ACC112 (cell line): Measurements from ENCODE around the gene METAP2.
"Not testable (repeated sequence)": the region's sequence is repeated elsewhere in the genome, so short reads cannot be mapped to it uniquely, and the experiment has no call there.

ENCODE experiments used
- H2AFZ ChIP-seq: fragments of 200-600 bp; sonication (generic); one replicate; pipeline ENCODE4 v1.6.0; 2017; ENCODE audit warnings: antibody characterized with exemption, low read length; ENCODE audit not compliant: unreplicated experiment
- H3K27ac ChIP-seq: fragments of 200-600 bp; sonication (generic); 2 replicates; pipeline ENCODE4 v1.5.1; 2014; ENCODE audit warnings: low read depth, mild to moderate bottlenecking, antibody characterized with exemption, low read length, moderate library complexity
- H3K27me3 ChIP-seq: fragments of 200-600 bp; sonication (generic); 2 replicates; pipeline ENCODE4 v1.6.1; 2014; ENCODE audit warnings: mild to moderate bottlenecking, antibody characterized with exemption, low read length, moderate library complexity, mixed read lengths; ENCODE audit not compliant: insufficient read depth
- H3K36me3 ChIP-seq: fragments of 200-600 bp; sonication (generic); 2 replicates; pipeline ENCODE4 v1.6.1; 2016; ENCODE audit warnings: mild to moderate bottlenecking, antibody characterized with exemption, low read length, moderate library complexity, mixed read lengths; ENCODE audit not compliant: insufficient read depth
- H3K4me1 ChIP-seq: fragments of 200-600 bp; sonication (generic); one replicate; pipeline ENCODE4 v1.6.1; 2016; ENCODE audit warnings: low read length, mixed read lengths; ENCODE audit not compliant: insufficient read depth, unreplicated experiment, control insufficient read depth
- H3K4me3 ChIP-seq: fragments of 200-600 bp; sonication (generic); 2 replicates; pipeline ENCODE4 v1.5.1; 2014; ENCODE audit warnings: mild to moderate bottlenecking, low read depth, low read length
- H3K79me2 ChIP-seq: fragments of 200-600 bp; sonication (generic); one replicate; pipeline ENCODE4 v1.6.0; 2016; ENCODE audit warnings: low read length; ENCODE audit not compliant: control insufficient read depth, unreplicated experiment, insufficient read depth

The METAP2 gene

DNA sequence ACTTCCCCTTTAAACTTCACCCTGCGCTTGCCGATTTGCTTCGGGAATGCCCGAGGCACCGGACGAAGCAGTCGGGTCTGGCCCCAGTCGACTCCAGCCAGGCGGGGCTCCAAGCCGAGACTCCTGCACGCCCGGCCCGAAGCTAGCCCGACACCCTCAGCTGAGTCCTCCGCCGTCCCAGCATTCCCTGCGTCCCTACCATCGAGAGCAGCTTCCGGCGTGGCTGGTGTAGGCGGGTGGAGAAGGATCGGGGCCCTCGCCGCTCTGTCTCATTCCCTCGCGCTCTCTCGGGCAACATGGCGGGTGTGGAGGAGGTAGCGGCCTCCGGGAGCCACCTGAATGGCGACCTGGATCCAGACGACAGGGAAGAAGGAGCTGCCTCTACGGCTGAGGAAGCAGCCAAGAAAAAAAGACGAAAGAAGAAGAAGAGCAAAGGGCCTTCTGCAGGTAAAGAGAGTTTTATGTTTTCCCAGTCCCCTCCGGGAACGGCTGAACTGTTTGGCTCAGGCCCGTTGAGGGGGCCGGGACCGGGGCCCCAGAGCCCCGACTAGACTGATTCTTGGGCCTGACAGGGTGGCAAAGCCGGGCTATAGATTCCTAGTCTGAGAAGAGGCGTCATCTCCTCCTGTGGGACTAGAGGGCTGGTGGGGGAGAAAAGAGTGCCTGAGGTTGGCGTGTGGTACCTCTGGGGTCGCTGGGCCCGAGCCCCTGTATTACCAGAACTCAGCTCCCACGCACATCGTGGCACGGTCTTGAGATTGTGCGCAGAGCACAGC lies at the start of gene METAP2:
Gene METAP2, plus strand, starts transcription at position 269 of the 776 bp plus-strand sequence. Its CDS starts 28 bp downstream, at position 297.
- Histone ChIP-seq H3K36me3 (peaks cover 22% of the 10 kb centered on the region), H3K4me1 (peaks cover 7% of the 10 kb centered on the region), H3K4me3 (peak within 1 kb of the TSS; percentile 87), H2AFZ (peak within 1 kb of the TSS; percentile 100), H3K27ac (peak within 1 kb of the TSS; percentile 70), H3K79me2 (peaks cover 51% of the 10 kb centered on the region), H3K27me3 (no peaks in the 10 kb centered on the region)

GRCh38 chr12:95424271-95424994 lies 49.5 kb upstream of the METAP2 start:
- H3K4me3 ChIP-seq = no peak overlapping the region
- no peak overlapping the region for H3K27ac ChIP-seq
- H2AFZ ChIP-seq = no peak overlapping the region
- no peaks in the 10 kb centered on the region for H3K79me2 ChIP-seq
- H3K4me1 ChIP-seq = peaks cover 4% of the 10 kb centered on the region
- H3K36me3 ChIP-seq = no peaks in the 10 kb centered on the region
- no peaks in the 10 kb centered on the region for H3K27me3 ChIP-seq

GRCh38 chr12:95429172-95429510 lies 44.8 kb upstream of the METAP2 start:
- H3K79me2 ChIP-seq = no peaks in the 10 kb centered on the region
- H3K4me1 ChIP-seq = peaks cover 3% of the 10 kb centered on the region
- no peak overlapping the region for H3K27ac ChIP-seq
- no peak overlapping the region for H2AFZ ChIP-seq
- H3K4me3 ChIP-seq = no peak overlapping the region
- no peaks in the 10 kb centered on the region for H3K36me3 ChIP-seq
- no peaks in the 10 kb centered on the region for H3K27me3 ChIP-seq

DNA sequence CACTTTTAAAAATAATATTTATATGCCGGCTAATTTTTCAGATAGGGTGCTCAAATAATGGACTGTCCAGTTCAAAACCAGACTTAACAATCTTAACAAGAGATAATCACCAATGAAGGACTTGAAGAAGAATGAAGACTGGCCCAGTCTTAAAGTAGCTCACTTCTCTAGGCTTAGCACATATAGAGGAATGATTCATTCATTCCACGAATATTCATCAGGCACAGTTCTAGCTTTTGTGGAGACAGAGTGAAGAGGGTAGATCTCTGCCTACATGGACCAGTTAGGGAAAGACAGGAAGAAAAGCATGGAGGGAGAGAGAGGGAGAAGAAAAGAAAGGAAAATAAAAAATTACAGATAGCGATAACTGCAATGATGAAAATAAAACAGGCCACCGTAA lies 42.8 kb upstream of the METAP2 start:
- peaks cover 6% of the 10 kb centered on the region; the same call in 1 of the 2 replicates for H3K27me3 ChIP-seq
- H3K79me2 ChIP-seq = no peaks in the 10 kb centered on the region
- no peaks in the 10 kb centered on the region for H3K4me1 ChIP-seq
- H2AFZ ChIP-seq = no peak overlapping the region
- no peaks in the 10 kb centered on the region for H3K36me3 ChIP-seq
- H3K4me3 ChIP-seq = no peak overlapping the region
- no peak overlapping the region for H3K27ac ChIP-seq

DNA sequence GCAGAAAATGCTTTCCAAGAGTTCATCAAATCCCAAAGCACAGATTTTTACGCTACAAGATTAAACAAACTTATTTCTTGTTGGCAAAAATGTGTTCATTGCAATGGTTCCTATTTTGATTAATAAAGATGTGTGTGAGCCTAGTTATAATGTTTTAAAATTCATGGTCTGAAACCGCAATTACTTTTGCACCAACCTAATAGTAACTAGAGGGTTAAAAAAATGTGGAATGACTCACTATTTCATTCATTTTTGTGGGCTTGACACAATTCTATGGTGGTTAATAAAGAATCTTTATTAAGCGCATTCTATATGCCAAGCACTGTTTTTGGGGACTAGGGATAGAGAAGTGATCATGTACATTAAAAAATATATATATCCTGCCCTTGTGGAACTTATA lies 38.6 kb upstream of the METAP2 start:
- H3K27me3 ChIP-seq = peaks cover 6% of the 10 kb centered on the region; the same call in 1 of the 2 replicates
- no peak overlapping the region for H3K27ac ChIP-seq
- H2AFZ ChIP-seq = no peak overlapping the region
- no peak overlapping the region for H3K4me3 ChIP-seq
- no peaks in the 10 kb centered on the region for H3K79me2 ChIP-seq
- H3K4me1 ChIP-seq = no peaks in the 10 kb centered on the region
- no peaks in the 10 kb centered on the region for H3K36me3 ChIP-seq

- H2AFZ ChIP-seq = no peak overlapping the region
- H3K27ac ChIP-seq = no peak overlapping the region
- no peaks in the 10 kb centered on the region for H3K4me1 ChIP-seq
- no peaks in the 10 kb centered on the region for H3K36me3 ChIP-seq
- H3K79me2 ChIP-seq = no peaks in the 10 kb centered on the region
- peaks cover 11% of the 10 kb centered on the region for H3K27me3 ChIP-seq
- H3K4me3 ChIP-seq = no peak overlapping the region
These were observed 36.4 kb upstream of the METAP2 start for GRCh38 chr12:95437565-95437964.

DNA sequence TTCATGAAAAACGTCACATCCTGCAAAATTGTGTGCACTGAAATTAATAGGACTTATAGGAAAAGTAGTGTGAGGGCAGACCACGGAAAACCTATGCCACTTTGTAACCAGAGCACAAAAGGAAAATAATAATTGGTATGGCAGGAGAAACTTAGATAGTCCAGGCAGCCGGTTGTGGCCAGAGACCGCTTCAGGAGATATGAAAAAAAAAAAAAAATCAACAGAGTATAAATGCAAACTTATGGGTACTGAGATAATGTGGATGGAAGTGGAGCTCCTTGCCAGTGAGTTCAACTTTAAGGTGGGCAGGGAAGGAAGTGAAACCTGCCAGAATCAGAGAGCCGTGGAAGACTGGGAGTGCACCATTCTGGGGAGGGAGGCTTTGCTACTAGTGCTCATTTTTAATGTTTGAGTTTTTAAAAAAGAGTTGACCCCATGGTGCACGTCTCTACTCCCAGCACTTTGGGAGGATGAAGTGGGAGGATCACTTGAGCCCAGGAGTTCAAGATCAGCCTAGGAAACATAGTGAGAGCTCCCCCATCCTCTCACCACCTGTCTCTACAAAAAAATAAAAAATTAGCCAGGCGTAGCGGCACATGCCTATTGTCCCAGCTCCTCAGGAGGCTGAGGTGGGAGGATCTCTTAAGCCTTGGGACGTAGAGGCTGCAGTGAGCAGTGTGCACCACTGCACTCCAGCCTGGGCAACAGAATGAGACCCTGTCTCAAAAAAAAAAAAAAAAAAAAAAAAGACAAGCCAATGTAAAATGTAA lies 34.3 kb upstream of the METAP2 start:
- Histone ChIP-seq H2AFZ (no peak overlapping the region), H3K27ac (no peak overlapping the region), H3K36me3 (no peaks in the 10 kb centered on the region), H3K4me3 (no peak overlapping the region), H3K79me2 (no peaks in the 10 kb centered on the region), H3K4me1 (no peaks in the 10 kb centered on the region), H3K27me3 (peaks cover 9% of the 10 kb centered on the region)

DNA sequence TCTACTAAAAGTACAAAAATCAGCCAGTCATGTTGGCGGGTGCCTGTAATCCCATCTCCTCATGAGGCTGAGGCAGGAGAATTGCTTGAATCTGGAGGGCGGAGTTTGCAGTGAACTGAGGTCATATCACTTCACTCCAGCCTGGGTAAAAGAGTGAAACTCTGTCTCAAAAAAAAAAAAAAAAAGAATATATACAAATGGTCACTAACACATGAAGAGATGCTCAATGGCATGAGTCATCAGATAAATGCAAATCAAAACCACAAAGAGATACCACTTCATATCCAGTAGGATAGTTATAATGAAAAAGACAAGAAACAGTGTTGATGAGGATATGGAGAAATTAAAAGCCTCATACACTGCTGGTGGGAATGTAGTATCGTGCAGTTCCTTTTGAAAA lies 33.6 kb upstream of the METAP2 start:
- H3K4me1 ChIP-seq = no peaks in the 10 kb centered on the region
- no peak overlapping the region for H3K27ac ChIP-seq
- H3K4me3 ChIP-seq = no peak overlapping the region
- peaks cover 5% of the 10 kb centered on the region for H3K27me3 ChIP-seq
- H2AFZ ChIP-seq = no peak overlapping the region
- H3K36me3 ChIP-seq = no peaks in the 10 kb centered on the region
- H3K79me2 ChIP-seq = no peaks in the 10 kb centered on the region

DNA sequence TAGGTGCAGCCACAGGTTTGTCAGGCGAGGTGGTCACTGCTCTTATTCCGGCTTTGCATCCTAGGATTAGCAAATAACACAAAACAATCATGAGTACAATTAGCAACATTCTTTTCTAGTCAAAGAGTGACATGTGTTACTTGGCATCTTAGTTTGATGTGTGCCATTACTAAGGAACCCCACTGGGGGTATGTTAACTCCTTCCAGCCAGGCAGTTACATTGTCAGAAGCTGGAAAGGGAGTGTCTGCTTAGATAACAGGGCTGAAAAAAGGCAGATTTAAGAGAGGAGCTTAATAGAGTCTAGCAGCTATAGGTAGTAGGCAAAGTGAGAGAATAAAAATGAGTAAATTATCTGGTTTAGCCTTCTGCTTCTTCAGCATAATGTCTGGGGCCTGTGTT lies 30.5 kb upstream of the METAP2 start:
- no peak overlapping the region for H3K27ac ChIP-seq
- H3K79me2 ChIP-seq = no peaks in the 10 kb centered on the region
- H2AFZ ChIP-seq = no peak overlapping the region
- H3K27me3 ChIP-seq = peaks cover 28% of the 10 kb centered on the region
- H3K4me3 ChIP-seq = no peak overlapping the region
- H3K36me3 ChIP-seq = no peaks in the 10 kb centered on the region
- no peaks in the 10 kb centered on the region for H3K4me1 ChIP-seq

- H3K36me3 ChIP-seq, H3K4me1 ChIP-seq, H3K4me3 ChIP-seq, H2AFZ ChIP-seq, H3K79me2 ChIP-seq, H3K27ac ChIP-seq: not testable (repeated sequence)
- peaks cover 28% of the 10 kb centered on the region for H3K27me3 ChIP-seq
These were observed 28.9 kb upstream of the METAP2 start for GRCh38 chr12:95445099-95445498.
